ENCODE results near the gene LTK. TPM values are rescaled to one million over a fixed set of nuclear protein-coding genes. Genes with fewer than 3 reads are reported as not detected.
"Not testable (repeated sequence)": the region's sequence is repeated elsewhere in the genome, so short reads cannot be mapped to it uniquely, and the experiment has no call there.

The LTK gene
- total RNA-seq, 4 donors from 2014 or later: 0.16 to 0.54 (median 0.19) TPM; not detected in 1

DNA sequence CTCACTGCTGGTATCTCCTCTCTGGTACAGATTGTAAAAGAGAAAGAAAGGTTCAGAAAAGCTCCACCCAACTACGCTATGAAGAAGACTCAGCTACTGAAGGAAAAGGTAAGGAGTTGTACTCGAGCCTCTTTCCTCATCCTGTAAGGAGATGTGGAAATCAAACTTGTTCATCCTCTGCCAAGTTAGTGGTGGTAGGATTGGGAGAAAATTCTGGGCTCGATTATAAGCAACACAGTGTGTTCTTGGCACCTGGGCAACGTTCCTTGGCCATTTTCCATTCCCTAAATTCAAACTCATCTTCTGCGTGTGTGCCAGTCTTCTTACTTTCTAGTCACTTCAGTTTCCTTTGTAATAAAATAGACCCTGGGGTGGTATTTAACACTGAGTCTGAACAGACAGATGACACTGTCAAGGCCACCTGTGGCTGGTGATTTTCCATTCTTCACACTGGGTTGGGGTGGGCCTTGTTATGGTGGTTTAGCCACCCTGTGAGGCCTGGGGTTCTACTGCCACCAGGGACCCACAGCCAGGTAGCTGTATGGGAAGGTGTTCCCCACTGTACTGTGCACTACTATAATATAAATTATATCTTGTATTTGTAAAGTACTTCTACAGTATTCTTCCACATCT lies 37.1 kb downstream of the LTK start:
- Histone ChIP-seq H3K4me3 (no peak overlapping the region), H3K27me3 (no peaks in the 10 kb centered on the region), H3K27ac (no peak overlapping the region), H3K9me3 (no peaks in the 10 kb centered on the region), H3K4me1 (no peaks in the 10 kb centered on the region), H3K36me3 (peaks cover 3 to 100% of the 10 kb centered on the region in 2 donors)
- no peak for TF ChIP-seq EP300 (IDR thresholded peaks at IDR 0.05)
- TF ChIP-seq, protein P1, sequence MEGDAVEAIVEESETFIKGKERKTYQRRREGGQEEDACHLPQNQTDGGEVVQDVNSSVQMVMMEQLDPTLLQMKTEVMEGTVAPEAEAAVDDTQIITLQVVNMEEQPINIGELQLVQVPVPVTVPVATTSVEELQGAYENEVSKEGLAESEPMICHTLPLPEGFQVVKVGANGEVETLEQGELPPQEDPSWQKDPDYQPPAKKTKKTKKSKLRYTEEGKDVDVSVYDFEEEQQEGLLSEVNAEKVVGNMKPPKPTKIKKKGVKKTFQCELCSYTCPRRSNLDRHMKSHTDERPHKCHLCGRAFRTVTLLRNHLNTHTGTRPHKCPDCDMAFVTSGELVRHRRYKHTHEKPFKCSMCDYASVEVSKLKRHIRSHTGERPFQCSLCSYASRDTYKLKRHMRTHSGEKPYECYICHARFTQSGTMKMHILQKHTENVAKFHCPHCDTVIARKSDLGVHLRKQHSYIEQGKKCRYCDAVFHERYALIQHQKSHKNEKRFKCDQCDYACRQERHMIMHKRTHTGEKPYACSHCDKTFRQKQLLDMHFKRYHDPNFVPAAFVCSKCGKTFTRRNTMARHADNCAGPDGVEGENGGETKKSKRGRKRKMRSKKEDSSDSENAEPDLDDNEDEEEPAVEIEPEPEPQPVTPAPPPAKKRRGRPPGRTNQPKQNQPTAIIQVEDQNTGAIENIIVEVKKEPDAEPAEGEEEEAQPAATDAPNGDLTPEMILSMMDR (IDR thresholded peaks at IDR 0.05): no peak
- TF ChIP-seq POLR2AphosphoS5 (IDR thresholded peaks at IDR 0.05): no peak
- no peak for TF ChIP-seq POLR2A (IDR thresholded peaks at IDR 0.05)
- no peak for ATAC-seq
- 67 to 77% methylated on average over 5 of the region's 5 CpGs for WGBS, 2 donors (ENCODE audit: low coverage in 1 of 2)

DNA sequence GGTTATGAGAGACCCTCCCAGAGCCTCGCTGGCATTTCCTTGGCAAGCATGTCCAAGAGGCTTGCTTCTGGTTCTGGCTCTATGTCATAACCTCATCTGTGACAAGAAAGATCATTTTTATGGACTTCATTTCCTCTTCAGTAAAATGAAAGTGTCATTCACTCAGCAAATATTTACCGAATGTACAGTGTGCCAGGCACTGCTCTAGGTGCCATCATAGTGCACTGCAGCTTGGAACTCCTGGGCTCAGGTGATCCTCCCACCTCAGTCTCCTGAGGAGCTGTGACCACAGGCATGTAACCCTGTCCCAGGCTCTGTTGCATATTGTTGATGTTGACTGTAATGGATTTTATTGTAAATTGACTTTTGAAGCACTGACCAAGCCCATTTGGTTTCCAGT lies 38.7 kb downstream of the LTK start:
- Histone ChIP-seq H3K9me3 (no peaks in the 10 kb centered on the region), H3K27ac (no peak overlapping the region), H3K4me3 (no peak overlapping the region), H3K36me3 (peaks cover 3 to 100% of the 10 kb centered on the region in 2 donors), H3K27me3 (no peaks in the 10 kb centered on the region), H3K4me1 (no peaks in the 10 kb centered on the region)
- no peak for ATAC-seq
- TF ChIP-seq, protein P1 (IDR thresholded peaks at IDR 0.05): no peak
- TF ChIP-seq POLR2AphosphoS5 (IDR thresholded peaks at IDR 0.05) (no peak), POLR2A (IDR thresholded peaks at IDR 0.05) (no peak), EP300 (IDR thresholded peaks at IDR 0.05) (no peak)
- 63 to 100% methylated on average over 2 of the region's 2 CpGs for WGBS, 2 donors (ENCODE audit: low coverage in 1 of 2)

DNA sequence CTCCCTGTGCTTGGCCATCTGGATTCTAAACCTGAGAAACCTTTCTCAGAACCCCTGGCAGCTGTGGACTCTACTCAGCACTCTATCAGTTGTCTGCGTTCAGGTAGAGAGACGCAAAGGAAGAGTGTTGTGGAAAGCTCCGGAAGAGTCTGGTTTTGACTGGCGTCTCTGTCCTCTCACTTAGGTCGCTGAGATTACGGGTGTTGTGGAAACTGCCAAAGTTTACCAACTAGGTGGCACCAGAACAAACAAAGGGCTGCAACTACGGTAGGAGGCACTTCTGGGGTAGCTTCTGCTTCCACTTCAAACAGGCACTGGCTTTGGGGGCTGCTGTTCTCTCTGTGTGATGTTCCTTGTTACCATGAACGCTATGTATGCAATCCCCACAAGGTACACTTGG lies 39.2 kb downstream of the LTK start:
- WGBS, 2 donors (ENCODE audit: low coverage in 1 of 2): 78 to 87% methylated on average over 5 to 6 of the region's 8 CpGs
- Histone ChIP-seq H3K9me3 (no peaks in the 10 kb centered on the region), H3K4me1 (no peaks in the 10 kb centered on the region), H3K4me3 (no peak overlapping the region), H3K36me3 (peaks cover 3 to 100% of the 10 kb centered on the region in 2 donors), H3K27me3 (no peaks in the 10 kb centered on the region), H3K27ac (no peak overlapping the region)
- no peak for ATAC-seq
- TF ChIP-seq, protein P1 (IDR thresholded peaks at IDR 0.05): no peak
- TF ChIP-seq EP300 (IDR thresholded peaks at IDR 0.05) (no peak), POLR2AphosphoS5 (IDR thresholded peaks at IDR 0.05) (no peak), POLR2A (IDR thresholded peaks at IDR 0.05) (no peak)

DNA sequence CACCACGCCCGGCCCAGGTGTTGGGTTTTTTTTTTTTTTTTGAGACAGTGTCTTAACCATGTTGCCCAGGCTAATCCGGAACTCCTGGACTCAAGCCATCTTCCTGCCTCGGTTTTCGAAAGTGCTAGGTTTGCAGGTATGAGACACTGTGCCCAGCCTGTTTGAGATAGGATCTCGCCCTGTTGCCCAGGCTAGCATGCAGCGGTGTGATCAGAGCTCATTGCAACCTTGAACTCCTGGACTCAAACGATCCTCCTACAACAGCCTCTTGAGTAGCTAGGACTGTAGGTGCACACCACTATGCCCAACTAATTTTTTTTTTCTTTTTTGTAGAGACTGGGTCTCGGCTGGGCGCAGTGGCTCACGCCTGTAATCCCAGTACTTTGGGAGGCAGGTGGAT lies 40.2 kb downstream of the LTK start:
- Histone ChIP-seq H3K27ac (no peak overlapping the region), H3K9me3 (no peaks in the 10 kb centered on the region), H3K4me1 (no peaks in the 10 kb centered on the region), H3K27me3 (no peaks in the 10 kb centered on the region), H3K36me3 (peaks cover 3 to 100% of the 10 kb centered on the region in 2 donors), H3K4me3 (no peak overlapping the region)
- no peak for TF ChIP-seq EP300 (IDR thresholded peaks at IDR 0.05)
- TF ChIP-seq, protein P1 (IDR thresholded peaks at IDR 0.05): no peak
- no peak for TF ChIP-seq POLR2A (IDR thresholded peaks at IDR 0.05)
- no peak for TF ChIP-seq POLR2AphosphoS5 (IDR thresholded peaks at IDR 0.05)
- ATAC-seq: no peak
- 76 to 90% methylated on average over 2 to 3 of the region's 11 CpGs for WGBS, 2 donors (ENCODE audit: low coverage in 1 of 2)

DNA sequence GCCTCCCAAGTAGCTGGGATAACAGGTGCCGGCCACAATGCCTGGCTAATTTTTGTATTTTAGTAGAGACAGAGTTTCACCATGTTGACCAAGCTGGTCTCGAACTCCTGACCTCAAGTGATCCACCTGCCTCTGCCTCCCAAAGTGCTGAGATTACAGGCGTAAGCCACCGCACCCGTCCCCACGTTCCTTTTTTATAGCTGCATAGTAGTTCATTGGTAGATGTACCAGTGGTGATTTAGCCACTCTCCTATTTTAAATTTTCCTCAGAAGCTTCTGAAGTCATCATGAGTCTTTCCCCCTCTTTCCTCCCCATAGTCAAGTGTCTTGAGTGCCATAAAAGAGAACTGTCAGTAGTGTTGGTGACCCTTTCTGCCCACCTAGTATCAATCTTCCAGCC lies 44.0 kb downstream of the LTK start:
- WGBS, 2 donors (ENCODE audit: low coverage in 1 of 2): 97 to 100% methylated on average over 1 to 6 of the region's 6 CpGs
- peaks cover 0 to 100% of the 10 kb centered on the region in 2 donors for H3K36me3 ChIP-seq
- H3K27ac ChIP-seq: not testable (repeated sequence)

More for the DNA sequence above, 44.0 kb downstream of the LTK start:
- H3K4me3 ChIP-seq, ATAC-seq, H3K27me3 ChIP-seq, H3K4me1 ChIP-seq, H3K9me3 ChIP-seq: not testable (repeated sequence)

Measured in gastroesophageal sphincter (tissue), 4 donors.